ENCODE results near the gene ORAI2.
"Not testable (repeated sequence)": the region's sequence is repeated elsewhere in the genome, so short reads cannot be mapped to it uniquely, and the experiment has no call there.

The ORAI2 gene

GRCh38 chr7:102450242-102450641, 16.9 kb downstream of the ORAI2 start:
- DNase-seq: peak; percentile 45 to 56

- no peak for DNase-seq
Observed at GRCh38 chr7:102451371-102452054, 18.1 kb downstream of the ORAI2 start.

- DNase-seq: no peak
Observed at GRCh38 chr7:102452451-102452850, 19.1 kb downstream of the ORAI2 start.

- DNase-seq: no peak
Observed at GRCh38 chr7:102453319-102453718, 19.9 kb downstream of the ORAI2 start.

GRCh38 chr7:102454468-102454867, 21.1 kb downstream of the ORAI2 start:
- DNase-seq: no peak

- DNase-seq: not testable (repeated sequence)
Observed at GRCh38 chr7:102454932-102455331, 21.6 kb downstream of the ORAI2 start.

GRCh38 chr7:102455596-102455995, 22.2 kb downstream of the ORAI2 start:
- no peak for DNase-seq

- DNase-seq: no peak
Observed at GRCh38 chr7:102456327-102456726, 23.0 kb downstream of the ORAI2 start.

- DNase-seq: no peak
Observed at GRCh38 chr7:102457352-102457924, 24.1 kb downstream of the ORAI2 start.

GRCh38 chr7:102459221-102459844, 26.0 kb downstream of the ORAI2 start:
- DNase-seq: no peak

- no peak for DNase-seq
Observed at GRCh38 chr7:102460467-102460866, 27.1 kb downstream of the ORAI2 start.

GRCh38 chr7:102463841-102464576, 30.6 kb downstream of the ORAI2 start:
- no peak for DNase-seq

- DNase-seq: peak; percentile 92 to 98
Observed at GRCh38 chr7:102464577-102465280, 31.4 kb downstream of the ORAI2 start, which contains the start of the genes ALKBH4 and LRWD1. TSS of gene ALKBH4 (minus strand) at chr7:102464863. CDS start at chr7:102464836, 27 bp downstream. TSS of gene LRWD1 (plus strand) at chr7:102464984. CDS start at chr7:102465081, 97 bp downstream.

- no peak for DNase-seq
Observed at GRCh38 chr7:102466097-102466496, 32.7 kb downstream of the ORAI2 start.

- no peak for DNase-seq
Observed at GRCh38 chr7:102467581-102468477, 34.5 kb downstream of the ORAI2 start.

- no peak for DNase-seq
Observed at GRCh38 chr7:102468478-102469350, 35.3 kb downstream of the ORAI2 start.

- no peak for DNase-seq
Observed at GRCh38 chr7:102469351-102469971, 36.1 kb downstream of the ORAI2 start.

- no peak for DNase-seq
Observed at GRCh38 chr7:102469972-102470825, 36.8 kb downstream of the ORAI2 start.

GRCh38 chr7:102471791-102472125, 38.4 kb downstream of the ORAI2 start:
- DNase-seq: no peak
